H54 (cell line): ENCODE measurements around the gene PAK4.

Source experiments
- DNase-seq: peaks from one replicate; pipeline ENCODE4 v3.0.0; 2011; ENCODE audit warnings: low spot score, mixed read lengths; ENCODE audit not compliant: insufficient read length
- FAIRE-seq: peaks from 3 replicates; lab custom pipeline; 2011; peaks lifted over from hg19 to GRCh38; lab: Jason Lieb, UNC
- POLR2A ChIP-seq: IDR thresholded peaks from 2 replicates; pipeline ENCODE4 v1.6.1; 2011; ENCODE audit warnings: low read depth, mild to moderate bottlenecking, low read length

PAK4 gene

GRCh38 chr19:39130337-39131254 lies 5.0 kb downstream of the PAK4 start:
- no peak for FAIRE-seq
- TF ChIP-seq POLR2A, result no peak

DNA sequence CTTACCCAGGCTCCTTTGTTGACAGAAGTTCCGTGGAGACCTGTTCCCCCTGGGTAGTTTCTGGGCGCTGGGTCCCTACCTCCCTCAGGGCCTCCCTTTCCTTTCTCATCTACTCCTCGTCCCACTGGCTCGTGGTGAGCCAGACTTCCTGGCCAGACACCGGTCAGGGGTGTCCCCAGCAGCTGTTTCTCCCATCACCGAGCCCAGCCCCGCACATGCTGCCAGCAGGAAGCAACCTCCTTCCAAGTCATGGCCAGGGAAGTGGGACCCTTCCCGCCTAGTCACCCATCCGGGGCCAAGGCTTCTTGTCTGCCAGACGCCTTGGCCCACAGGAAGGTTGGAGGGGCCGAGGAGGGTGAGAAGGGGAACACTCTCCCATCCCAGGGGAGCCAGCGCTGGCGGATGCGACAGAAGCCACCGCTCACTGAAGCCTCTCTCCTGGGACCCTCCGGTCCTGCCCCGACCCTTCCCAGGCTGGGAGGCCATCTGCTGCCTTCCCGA lies 5.7 kb downstream of the PAK4 start:
- no peak for TF ChIP-seq POLR2A
- no peak for DNase-seq
- no peak for FAIRE-seq

More at GRCh38 chr19:39130337-39131254, 5.0 kb downstream of the PAK4 start:
- no peak for DNase-seq

GRCh38 chr19:39132344-39132969 lies 6.9 kb downstream of the PAK4 start:
- no peak for TF ChIP-seq POLR2A
- FAIRE-seq, result no peak

GRCh38 chr19:39133431-39134270 lies 8.1 kb downstream of the PAK4 start:
- FAIRE-seq, result no peak
- TF ChIP-seq POLR2A, result no peak
- no peak for DNase-seq

More at GRCh38 chr19:39132344-39132969, 6.9 kb downstream of the PAK4 start:
- DNase-seq, result no peak

GRCh38 chr19:39135701-39136100 lies 10.1 kb downstream of the PAK4 start:
- no peak for TF ChIP-seq POLR2A
- DNase-seq (no peak), FAIRE-seq (no peak)

DNA sequence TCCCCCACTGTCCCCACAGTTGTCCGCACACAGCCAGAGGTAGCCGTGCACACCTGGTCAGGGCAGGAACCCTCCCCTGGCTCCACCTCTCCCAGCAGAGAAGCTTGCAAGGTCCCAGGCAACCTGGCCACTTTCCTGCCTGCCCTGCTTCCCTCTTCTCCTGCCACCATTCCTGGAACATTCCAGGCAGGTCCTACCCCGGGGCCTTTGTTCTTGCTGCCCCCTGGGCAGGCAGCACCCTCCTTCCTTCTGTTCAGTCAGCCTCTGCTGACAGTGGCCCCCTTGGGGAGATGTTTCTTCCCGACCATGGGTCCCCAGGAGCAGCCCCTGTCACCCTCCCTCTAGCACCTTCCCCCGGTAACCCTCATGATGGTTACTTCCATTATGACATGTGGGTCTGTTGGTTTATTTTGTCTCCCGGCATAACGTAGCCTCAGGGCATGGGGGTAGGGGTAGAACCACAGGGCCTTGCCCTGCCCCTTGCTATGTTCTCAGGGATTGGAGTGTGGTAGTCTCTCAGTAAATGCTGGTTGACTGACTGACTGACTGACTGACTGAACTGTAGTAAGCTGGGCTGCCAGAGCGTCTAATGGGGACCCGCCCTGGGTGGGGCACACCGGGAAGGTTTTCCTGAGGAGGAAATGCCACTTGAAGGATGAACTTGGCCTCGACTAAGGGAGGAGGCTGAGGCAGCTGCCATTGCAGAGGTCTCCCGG lies 10.8 kb downstream of the PAK4 start:
- FAIRE-seq (no peak), DNase-seq (no peak)
- no peak for TF ChIP-seq POLR2A

- TF ChIP-seq POLR2A, result no peak
- FAIRE-seq (no peak), DNase-seq (no peak)
Measured at GRCh38 chr19:39137131-39137530, 11.5 kb downstream of the PAK4 start.

DNA sequence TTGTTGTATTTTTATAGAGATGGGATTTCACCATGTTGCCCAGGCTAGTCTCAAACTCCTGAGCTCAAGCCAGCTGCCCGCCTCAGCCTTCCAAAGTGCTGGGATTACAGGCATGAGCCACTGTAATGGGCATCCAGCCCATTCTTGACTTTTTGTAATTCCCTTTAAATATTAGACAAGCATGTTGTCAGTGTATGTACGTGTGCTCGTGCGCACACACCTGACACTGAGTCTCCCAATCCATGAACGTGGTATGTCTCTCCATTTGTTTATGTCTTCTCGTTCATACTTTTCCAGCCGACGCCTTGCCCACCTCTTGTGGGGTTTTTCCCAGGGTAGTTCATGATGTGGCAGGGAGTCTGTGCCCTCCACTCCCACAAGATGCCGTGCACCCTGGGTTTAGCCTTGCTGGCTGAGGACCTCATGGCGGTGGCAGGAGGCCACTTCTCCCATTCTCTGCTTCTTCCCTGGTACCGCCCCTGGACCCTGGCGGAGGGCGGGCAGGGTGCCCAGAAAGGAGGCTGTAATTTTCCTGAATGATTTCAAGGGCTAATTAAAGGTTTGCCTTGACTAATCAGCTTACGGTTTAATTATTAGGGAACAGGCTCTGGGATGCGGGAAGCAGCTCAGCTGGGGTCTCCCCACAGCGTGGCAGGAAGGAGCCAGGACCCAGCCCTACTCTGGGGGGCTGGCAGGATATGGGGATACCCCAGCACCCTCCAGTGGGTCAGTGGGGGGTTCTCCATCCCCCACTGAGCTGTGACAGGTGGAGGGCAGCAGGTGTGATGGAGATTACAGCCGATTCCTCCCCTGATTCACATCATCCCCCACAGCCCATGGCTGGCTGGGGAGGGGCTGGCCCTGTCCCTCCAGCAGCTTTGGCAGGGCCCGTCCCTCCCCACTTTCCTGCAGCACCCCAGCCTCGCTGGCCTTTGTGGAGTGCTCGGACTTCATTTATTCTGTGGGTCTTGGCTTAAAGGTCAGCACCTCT lies 12.9 kb downstream of the PAK4 start:
- FAIRE-seq (no peak), DNase-seq (no peak)
- TF ChIP-seq POLR2A, result no peak

- no peak for TF ChIP-seq POLR2A
- FAIRE-seq (no peak), DNase-seq (no peak)
Measured at GRCh38 chr19:39139305-39139874, 13.8 kb downstream of the PAK4 start.

DNA sequence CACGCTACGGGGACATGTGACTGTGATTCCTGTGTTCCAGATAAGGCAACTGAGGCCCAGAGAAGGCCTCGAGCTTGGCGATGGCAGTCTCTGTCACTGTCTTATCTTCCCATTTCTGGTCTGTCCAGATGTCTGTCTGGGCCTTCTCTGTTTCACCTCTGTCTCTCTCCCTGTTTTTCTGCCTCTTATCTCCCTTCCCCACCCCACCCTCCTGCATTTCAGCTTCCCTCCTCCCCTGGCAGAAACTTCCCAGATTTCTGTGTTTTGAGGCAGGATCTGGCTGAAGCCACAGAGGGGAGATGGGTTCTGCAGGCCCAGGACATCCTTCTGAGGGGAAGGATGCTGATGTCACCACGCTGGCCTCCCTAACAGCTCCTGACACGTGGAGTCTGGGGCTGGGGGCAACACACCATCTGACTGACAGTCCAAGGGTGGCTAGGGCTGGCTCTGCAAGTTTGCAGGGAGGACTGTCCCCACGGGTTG lies 14.4 kb downstream of the PAK4 start:
- TF ChIP-seq POLR2A, result no peak
- no peak for DNase-seq
- FAIRE-seq, result no peak

DNA sequence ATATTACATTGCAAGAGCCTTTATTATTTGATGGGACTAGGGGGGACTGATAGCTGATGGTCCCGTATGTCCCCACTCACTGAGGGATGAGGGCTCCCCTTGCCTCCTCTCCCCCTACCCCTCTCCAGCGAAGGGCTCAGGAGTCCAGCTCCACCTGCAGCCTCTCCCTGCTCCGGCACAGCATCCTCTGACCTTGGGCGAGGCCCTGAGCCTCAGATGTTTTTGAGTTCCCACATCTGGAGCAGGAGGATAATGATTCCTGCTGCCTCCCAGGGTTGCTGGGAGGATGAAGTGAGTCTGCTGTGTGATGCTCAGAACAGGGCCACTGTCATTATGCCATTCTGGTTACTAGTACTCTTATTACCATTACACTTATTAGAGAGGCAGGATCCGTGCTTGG lies 15.0 kb downstream of the PAK4 start:
- FAIRE-seq, result no peak
- no peak for TF ChIP-seq POLR2A
- DNase-seq, result no peak

GRCh38 chr19:39141929-39142328 lies 16.3 kb downstream of the PAK4 start:
- no peak for TF ChIP-seq POLR2A
- DNase-seq (no peak), FAIRE-seq (no peak)
